ENCODE results near the gene EHHADH. TPM values are rescaled to one million over a fixed set of nuclear protein-coding genes. Genes with fewer than 3 reads are reported as not detected.
A peak's percentile ranks its signal among the peaks of the same experiment; 100 is the strongest.

The EHHADH gene
- total RNA-seq, 1 donor from 2014 or later, result 6.2 TPM

DNA sequence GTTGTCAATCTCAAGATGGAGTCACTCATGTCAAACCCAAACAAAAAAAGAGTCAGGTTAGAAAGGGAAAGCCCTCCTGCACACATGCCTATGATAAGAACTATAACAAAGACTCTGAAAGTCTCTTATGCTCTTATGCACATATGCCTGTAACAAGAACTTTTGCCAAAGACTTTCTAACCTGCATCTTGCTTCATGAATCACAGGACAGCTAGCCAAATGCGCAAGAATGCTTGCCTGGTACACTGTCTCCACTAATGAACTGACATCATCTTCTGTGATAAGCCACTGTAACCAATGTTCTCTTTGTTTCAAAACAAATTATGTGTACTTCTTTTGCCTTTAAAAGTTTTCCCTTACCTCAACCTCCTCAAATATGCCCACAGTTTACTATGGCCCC is 18.2 kb upstream of the EHHADH start:
- Mint-ChIP-seq H3K4me1 (ENCODE audit: low read depth) (peaks cover 7% of the 10 kb centered on the region), H3K27me3 (peaks cover 4% of the 10 kb centered on the region)
- no peak for DNase-seq (ENCODE audit: low spot score, unreplicated experiment)

DNA sequence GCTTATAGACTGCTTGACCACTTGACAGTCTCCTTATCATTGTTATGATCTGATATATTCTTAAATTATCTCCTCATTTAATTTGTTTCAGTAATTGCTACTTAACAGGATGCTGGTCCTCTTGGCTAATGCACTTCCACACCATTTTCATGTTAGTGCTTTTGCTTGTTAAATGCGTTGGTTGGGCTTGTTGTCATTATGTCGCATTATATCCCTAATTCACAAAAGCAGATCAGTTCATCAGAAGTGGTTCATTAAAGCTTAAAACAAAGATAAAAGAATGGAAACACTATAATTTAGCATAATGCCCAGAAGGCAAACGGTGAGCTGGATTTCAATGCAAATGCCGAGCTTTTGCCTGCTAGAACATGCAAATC is 17.1 kb upstream of the EHHADH start:
- H3K36me3 Mint-ChIP-seq (ENCODE audit: insufficient read depth), result no peaks in the 10 kb centered on the region
- no peak overlapping the region for H3K4me3 Mint-ChIP-seq (ENCODE audit: low read depth)
- H3K9me3 Mint-ChIP-seq (ENCODE audit: low read depth), result no peaks in the 10 kb centered on the region
- TF ChIP-seq, protein P1, sequence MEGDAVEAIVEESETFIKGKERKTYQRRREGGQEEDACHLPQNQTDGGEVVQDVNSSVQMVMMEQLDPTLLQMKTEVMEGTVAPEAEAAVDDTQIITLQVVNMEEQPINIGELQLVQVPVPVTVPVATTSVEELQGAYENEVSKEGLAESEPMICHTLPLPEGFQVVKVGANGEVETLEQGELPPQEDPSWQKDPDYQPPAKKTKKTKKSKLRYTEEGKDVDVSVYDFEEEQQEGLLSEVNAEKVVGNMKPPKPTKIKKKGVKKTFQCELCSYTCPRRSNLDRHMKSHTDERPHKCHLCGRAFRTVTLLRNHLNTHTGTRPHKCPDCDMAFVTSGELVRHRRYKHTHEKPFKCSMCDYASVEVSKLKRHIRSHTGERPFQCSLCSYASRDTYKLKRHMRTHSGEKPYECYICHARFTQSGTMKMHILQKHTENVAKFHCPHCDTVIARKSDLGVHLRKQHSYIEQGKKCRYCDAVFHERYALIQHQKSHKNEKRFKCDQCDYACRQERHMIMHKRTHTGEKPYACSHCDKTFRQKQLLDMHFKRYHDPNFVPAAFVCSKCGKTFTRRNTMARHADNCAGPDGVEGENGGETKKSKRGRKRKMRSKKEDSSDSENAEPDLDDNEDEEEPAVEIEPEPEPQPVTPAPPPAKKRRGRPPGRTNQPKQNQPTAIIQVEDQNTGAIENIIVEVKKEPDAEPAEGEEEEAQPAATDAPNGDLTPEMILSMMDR (IDR thresholded peaks at IDR 0.05; ENCODE audit: unreplicated experiment), result no peak
- peaks cover 7% of the 10 kb centered on the region for H3K4me1 Mint-ChIP-seq (ENCODE audit: low read depth)
- no peak overlapping the region for H3K27ac Mint-ChIP-seq
- DNase-seq (ENCODE audit: low spot score, unreplicated experiment), result no peak
- H3K27me3 Mint-ChIP-seq, result peaks cover 4% of the 10 kb centered on the region

More for the DNA sequence above, 18.2 kb upstream of the EHHADH start:
- TF ChIP-seq, protein P1 (IDR thresholded peaks at IDR 0.05; ENCODE audit: unreplicated experiment), result no peak
- H3K9me3 Mint-ChIP-seq (ENCODE audit: low read depth), result no peaks in the 10 kb centered on the region
- no peaks in the 10 kb centered on the region for H3K36me3 Mint-ChIP-seq (ENCODE audit: insufficient read depth)
- H3K4me3 Mint-ChIP-seq (ENCODE audit: low read depth), result no peak overlapping the region
- no peak overlapping the region for H3K27ac Mint-ChIP-seq

DNA sequence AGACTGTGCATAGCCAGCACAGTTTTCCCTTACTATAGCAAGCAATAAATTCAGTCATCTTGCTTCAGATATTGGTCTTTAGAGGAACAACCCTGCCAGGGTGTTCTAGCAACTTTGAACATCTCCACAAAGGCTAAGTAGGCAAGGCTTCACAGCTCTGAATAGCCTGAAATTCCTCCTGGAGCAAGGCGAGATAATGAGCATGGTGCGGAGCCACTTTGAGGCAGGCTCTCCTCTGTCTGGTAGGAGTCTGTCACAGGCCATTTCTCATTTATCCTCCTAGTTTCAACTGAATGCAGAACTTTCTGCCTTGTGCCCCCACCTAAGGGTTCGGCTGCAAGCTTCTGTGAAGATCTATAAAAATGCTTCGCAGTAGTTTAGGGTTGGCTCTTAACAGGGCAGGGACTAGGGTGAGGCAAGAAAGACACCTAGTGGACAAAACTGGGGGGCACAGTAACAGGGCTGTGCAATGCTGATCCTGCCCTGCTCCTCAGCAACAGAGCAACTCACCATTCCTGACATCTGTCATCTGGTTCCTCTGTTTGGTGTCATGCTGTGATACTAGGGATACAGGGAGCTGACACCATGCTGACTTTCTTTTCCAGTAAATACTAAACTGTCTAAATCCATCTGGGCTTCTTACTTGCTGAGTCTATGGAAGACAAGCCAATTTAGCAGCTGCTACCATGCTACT is 16.6 kb upstream of the EHHADH start:
- DNase-seq (ENCODE audit: low spot score, unreplicated experiment), result no peak

DNA sequence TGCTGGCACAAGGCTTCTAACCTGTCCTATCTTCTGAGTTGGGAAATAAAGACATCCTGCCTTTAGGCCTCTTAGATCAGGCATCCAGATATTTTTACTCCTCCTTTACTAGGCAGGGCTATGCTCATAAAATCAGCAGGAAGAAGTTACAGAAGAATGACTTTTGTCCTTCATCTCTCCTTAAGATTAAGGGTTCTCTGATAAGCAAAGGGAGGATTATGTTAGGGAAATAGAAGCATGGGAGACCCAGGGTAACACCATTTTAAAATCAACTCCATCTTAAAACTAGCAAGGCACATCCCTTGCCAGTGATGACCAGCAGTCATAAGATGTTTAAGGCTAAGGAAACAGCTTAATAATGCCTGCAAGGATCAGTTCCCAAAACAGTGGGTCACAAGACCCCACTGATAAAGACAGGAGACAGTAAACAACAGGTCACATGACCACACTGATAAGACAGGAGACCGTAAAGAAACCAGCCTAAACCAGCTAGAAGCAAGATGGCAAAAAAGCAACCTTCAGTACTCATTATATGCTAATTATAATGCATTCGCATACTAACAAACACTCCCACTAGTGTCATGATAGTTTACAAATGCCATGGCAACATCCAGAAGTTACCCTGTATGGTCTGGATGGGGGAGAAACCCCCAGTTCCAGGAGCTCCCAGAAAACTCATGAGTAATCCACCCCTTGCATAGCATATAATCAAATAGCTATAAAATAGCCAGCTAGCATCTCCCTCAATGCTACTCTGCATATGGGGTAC is 14.5 kb upstream of the EHHADH start:
- Mint-ChIP-seq H3K36me3 (ENCODE audit: insufficient read depth) (no peaks in the 10 kb centered on the region), H3K4me3 (ENCODE audit: low read depth) (no peak overlapping the region), H3K27ac (no peak overlapping the region), H3K27me3 (peaks cover 4% of the 10 kb centered on the region), H3K9me3 (ENCODE audit: low read depth) (no peaks in the 10 kb centered on the region), H3K4me1 (ENCODE audit: low read depth) (peaks cover 7% of the 10 kb centered on the region)
- DNase-seq (ENCODE audit: low spot score, unreplicated experiment), result no peak
- TF ChIP-seq, protein P1 (IDR thresholded peaks at IDR 0.05; ENCODE audit: unreplicated experiment), result no peak

More for the DNA sequence above, 16.6 kb upstream of the EHHADH start:
- Mint-ChIP-seq H3K27ac (no peak overlapping the region), H3K27me3 (peaks cover 4% of the 10 kb centered on the region), H3K9me3 (ENCODE audit: low read depth) (no peaks in the 10 kb centered on the region), H3K4me1 (ENCODE audit: low read depth) (peaks cover 7% of the 10 kb centered on the region), H3K4me3 (ENCODE audit: low read depth) (no peak overlapping the region), H3K36me3 (ENCODE audit: insufficient read depth) (no peaks in the 10 kb centered on the region)
- TF ChIP-seq, protein P1 (IDR thresholded peaks at IDR 0.05; ENCODE audit: unreplicated experiment), result peak; percentile 68

DNA sequence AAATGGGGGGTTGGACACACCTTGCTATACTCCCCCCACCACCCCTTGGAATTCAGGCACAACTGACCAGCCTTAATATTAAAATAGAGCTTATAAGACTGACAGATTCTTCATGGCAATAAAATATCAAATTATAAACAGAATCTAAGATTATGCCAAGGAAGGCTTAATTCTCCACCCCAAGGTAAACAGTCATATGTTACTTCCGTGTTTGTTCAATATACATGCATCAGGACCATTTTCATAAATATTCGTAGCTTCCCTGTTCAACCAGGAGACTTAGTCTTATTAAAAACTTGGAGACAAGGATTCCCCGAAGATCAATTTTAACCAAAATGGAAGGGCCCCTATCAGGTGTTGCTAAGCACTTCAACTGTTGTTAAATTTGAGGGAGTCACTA is 13.3 kb upstream of the EHHADH start:
- TF ChIP-seq, protein P1 (IDR thresholded peaks at IDR 0.05; ENCODE audit: unreplicated experiment), result no peak
- peaks cover 4% of the 10 kb centered on the region for H3K27me3 Mint-ChIP-seq
- H3K9me3 Mint-ChIP-seq (ENCODE audit: low read depth), result no peaks in the 10 kb centered on the region
- no peak overlapping the region for H3K4me3 Mint-ChIP-seq (ENCODE audit: low read depth)
- H3K36me3 Mint-ChIP-seq (ENCODE audit: insufficient read depth), result no peaks in the 10 kb centered on the region
- no peak overlapping the region for H3K27ac Mint-ChIP-seq
- peaks cover 7% of the 10 kb centered on the region for H3K4me1 Mint-ChIP-seq (ENCODE audit: low read depth)
- no peak for DNase-seq (ENCODE audit: low spot score, unreplicated experiment)
